Measurements from ENCODE around the gene FGF18. TPM values are rescaled to one million over a fixed set of nuclear protein-coding genes. Genes with fewer than 3 reads are reported as not detected.

The FGF18 gene
- total and polyA plus RNA-seq, 2 experiments from 2014 or later, result 0.56 to 0.86 TPM

DNA sequence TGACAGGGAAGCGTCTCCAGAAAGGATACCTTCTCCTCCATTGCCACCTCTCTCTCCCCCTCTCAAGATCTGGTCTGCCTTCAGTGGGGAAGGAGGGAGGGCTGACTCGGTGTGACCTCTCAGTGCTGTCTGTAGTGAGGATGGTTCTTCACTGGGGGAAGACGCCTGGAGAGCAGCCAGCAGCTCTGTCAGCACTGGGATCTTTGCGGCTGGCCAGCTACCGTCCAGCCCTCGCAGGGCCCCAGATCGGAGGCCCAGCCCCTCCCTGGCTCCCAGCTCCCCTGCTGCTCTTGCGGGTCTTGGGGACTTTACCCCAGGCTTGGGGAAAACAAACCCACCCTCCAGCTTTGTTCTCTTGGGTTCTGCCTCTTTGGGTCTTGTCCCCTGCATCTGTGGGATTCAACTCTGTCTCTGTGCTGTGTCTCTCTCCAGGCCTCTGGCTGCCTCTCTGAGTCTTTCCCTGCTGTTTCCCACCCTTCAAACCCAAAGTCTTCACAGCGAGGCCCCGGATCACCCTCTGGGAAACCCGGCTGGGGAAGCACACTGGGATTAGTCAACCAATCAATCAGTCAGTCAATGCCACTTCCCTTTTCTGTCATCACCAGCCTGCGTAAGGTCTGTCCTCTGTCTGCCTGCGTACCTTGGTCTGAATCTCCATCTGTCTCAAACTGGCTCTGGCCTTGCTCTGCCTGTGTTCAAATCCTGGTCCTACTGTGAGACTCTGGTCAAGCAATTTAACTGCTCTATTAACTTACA, 23.0 kb downstream of the FGF18 start (continued):
- TF ChIP-seq, protein P1, sequence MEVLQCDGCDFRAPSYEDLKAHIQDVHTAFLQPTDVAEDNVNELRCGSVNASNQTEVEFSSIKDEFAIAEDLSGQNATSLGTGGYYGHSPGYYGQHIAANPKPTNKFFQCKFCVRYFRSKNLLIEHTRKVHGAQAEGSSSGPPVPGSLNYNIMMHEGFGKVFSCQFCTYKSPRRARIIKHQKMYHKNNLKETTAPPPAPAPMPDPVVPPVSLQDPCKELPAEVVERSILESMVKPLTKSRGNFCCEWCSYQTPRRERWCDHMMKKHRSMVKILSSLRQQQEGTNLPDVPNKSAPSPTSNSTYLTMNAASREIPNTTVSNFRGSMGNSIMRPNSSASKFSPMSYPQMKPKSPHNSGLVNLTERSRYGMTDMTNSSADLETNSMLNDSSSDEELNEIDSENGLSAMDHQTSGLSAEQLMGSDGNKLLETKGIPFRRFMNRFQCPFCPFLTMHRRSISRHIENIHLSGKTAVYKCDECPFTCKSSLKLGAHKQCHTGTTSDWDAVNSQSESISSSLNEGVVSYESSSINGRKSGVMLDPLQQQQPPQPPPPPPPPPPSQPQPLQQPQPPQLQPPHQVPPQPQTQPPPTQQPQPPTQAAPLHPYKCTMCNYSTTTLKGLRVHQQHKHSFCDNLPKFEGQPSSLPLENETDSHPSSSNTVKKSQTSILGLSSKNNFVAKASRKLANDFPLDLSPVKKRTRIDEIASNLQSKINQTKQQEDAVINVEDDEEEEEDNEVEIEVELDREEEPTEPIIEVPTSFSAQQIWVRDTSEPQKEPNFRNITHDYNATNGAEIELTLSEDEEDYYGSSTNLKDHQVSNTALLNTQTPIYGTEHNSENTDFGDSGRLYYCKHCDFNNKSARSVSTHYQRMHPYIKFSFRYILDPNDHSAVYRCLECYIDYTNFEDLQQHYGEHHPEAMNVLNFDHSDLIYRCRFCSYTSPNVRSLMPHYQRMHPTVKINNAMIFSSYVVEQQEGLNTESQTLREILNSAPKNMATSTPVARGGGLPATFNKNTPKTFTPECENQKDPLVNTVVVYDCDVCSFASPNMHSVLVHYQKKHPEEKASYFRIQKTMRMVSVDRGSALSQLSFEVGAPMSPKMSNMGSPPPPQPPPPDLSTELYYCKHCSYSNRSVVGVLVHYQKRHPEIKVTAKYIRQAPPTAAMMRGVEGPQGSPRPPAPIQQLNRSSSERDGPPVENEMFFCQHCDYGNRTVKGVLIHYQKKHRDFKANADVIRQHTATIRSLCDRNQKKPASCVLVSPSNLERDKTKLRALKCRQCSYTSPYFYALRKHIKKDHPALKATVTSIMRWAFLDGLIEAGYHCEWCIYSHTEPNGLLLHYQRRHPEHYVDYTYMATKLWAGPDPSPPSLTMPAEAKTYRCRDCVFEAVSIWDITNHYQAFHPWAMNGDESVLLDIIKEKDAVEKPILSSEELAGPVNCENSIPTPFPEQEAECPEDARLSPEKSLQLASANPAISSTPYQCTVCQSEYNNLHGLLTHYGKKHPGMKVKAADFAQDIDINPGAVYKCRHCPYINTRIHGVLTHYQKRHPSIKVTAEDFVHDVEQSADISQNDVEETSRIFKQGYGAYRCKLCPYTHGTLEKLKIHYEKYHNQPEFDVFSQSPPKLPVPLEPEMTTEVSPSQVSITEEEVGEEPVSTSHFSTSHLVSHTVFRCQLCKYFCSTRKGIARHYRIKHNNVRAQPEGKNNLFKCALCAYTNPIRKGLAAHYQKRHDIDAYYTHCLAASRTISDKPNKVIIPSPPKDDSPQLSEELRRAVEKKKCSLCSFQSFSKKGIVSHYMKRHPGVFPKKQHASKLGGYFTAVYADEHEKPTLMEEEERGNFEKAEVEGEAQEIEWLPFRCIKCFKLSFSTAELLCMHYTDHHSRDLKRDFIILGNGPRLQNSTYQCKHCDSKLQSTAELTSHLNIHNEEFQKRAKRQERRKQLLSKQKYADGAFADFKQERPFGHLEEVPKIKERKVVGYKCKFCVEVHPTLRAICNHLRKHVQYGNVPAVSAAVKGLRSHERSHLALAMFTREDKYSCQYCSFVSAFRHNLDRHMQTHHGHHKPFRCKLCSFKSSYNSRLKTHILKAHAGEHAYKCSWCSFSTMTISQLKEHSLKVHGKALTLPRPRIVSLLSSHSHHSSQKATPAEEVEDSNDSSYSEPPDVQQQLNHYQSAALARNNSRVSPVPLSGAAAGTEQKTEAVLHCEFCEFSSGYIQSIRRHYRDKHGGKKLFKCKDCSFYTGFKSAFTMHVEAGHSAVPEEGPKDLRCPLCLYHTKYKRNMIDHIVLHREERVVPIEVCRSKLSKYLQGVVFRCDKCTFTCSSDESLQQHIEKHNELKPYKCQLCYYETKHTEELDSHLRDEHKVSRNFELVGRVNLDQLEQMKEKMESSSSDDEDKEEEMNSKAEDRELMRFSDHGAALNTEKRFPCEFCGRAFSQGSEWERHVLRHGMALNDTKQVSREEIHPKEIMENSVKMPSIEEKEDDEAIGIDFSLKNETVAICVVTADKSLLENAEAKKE (CRISPR knock-in tag; IDR thresholded peaks at IDR 0.05), result no peak
- TF ChIP-seq JUNB (IDR thresholded peaks at IDR 0.05; ENCODE audit: unreplicated experiment) (no peak), STAT1 (IDR thresholded peaks at IDR 0.05; ENCODE audit: unreplicated experiment) (no peak), ZNF331 (CRISPR knock-in tag; IDR thresholded peaks at IDR 0.05; ENCODE audit: low read depth) (no peak), EZH2 (IDR thresholded peaks at IDR 0.05; ENCODE audit: low read depth, unreplicated experiment) (no peak)

DNA sequence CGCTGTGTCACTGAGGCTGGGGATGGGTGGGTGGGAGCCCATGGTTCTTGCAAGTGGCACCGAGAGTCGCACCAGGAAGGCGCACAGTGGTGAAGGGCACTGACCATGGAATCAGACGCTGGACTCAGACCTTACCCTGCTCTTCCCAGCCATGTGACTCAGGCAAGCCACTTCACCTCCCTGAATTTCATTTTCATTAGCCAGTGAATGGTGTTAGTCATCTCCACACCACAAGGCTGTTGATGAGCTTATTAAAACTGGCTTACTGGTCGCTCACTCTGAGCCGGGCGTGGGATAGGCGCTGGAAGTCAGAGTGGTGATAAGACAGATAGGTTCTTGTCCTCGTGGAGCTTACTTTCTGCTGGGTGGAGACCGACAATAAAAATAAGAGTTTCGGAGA, 25.1 kb downstream of the FGF18 start:
- Mint-ChIP-seq H3K27ac (no peak overlapping the region), H3K27me3 (ENCODE audit: insufficient read depth, low read depth, poor library complexity) (peaks cover 13% of the 10 kb centered on the region), H3K9me3 (no peaks in the 10 kb centered on the region), H3K36me3 (ENCODE audit: low read depth) (no peaks in the 10 kb centered on the region; the same call in 2 of the 3 replicates), H3K4me3 (no peak overlapping the region), H3K4me1 (peaks cover 41% of the 10 kb centered on the region)
- no peaks in the 10 kb centered on the region for H3F3A ChIP-seq (replicated peaks; ENCODE audit: low read depth)
- no peak overlapping the region for H3K4me2 ChIP-seq
- peaks cover 19% of the 10 kb centered on the region for H3K4me1 ChIP-seq (ENCODE audit: insufficient read depth)
- no peak for DNase-seq (ENCODE audit: low spot score)
- no peaks in the 10 kb centered on the region for H3K27me3 ChIP-seq (ENCODE audit: insufficient read depth)
- no peak overlapping the region for H3K4me3 ChIP-seq
- H3K27ac ChIP-seq (ENCODE audit: low read depth), result no peak overlapping the region
- no peaks in the 10 kb centered on the region for H3K79me2 ChIP-seq (replicated peaks; ENCODE audit: insufficient read depth)
- no peaks in the 10 kb centered on the region for H3K9me2 ChIP-seq (ENCODE audit: insufficient read depth)
- no peaks in the 10 kb centered on the region for H4K20me1 ChIP-seq (replicated peaks; ENCODE audit: insufficient read depth)
- no peak for TF ChIP-seq ZNF331 (CRISPR knock-in tag; IDR thresholded peaks at IDR 0.05; ENCODE audit: low read depth)
- TF ChIP-seq, protein P2, sequence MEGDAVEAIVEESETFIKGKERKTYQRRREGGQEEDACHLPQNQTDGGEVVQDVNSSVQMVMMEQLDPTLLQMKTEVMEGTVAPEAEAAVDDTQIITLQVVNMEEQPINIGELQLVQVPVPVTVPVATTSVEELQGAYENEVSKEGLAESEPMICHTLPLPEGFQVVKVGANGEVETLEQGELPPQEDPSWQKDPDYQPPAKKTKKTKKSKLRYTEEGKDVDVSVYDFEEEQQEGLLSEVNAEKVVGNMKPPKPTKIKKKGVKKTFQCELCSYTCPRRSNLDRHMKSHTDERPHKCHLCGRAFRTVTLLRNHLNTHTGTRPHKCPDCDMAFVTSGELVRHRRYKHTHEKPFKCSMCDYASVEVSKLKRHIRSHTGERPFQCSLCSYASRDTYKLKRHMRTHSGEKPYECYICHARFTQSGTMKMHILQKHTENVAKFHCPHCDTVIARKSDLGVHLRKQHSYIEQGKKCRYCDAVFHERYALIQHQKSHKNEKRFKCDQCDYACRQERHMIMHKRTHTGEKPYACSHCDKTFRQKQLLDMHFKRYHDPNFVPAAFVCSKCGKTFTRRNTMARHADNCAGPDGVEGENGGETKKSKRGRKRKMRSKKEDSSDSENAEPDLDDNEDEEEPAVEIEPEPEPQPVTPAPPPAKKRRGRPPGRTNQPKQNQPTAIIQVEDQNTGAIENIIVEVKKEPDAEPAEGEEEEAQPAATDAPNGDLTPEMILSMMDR (conservative IDR thresholded peaks at IDR 0.05; ENCODE audit: low read depth in 2 of 2), result no peak
- no peak for TF ChIP-seq ZNF114 (CRISPR knock-in tag; IDR thresholded peaks at IDR 0.05)
- no peaks in the 10 kb centered on the region for H3K36me3 ChIP-seq (ENCODE audit: insufficient read depth)
- no peak for ATAC-seq
- no peak overlapping the region for H2AFZ ChIP-seq
